Right hindlimb (tissue), 1 donor: Measurements from ENCODE around the gene CROCC2.

Experiments used
- DNase-seq: peaks from one replicate; pipeline ENCODE4 v3.0.0-alpha.2; 2018

Gene CROCC2

DNA sequence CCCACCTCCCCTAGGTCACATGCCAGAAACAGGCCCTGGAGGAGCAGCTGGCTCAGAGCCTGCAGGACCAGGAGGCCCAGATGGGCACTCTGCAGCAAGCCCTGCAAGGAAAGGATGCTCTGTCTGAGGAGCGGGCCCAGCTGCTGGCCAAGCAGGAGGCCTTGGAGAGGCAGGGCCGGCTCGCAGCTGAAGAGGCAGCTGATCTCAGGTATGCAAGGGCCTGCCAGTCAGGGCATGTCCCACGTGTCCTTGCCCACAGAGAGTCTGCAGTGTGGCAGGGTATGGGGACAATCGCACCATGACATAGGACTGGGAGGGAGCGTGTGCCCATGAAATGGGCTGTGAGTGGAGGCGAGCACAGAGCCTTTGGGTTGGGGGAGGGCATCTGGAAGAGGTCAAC, 39.9 kb downstream of the CROCC2 start:
- peak; percentile 15 for DNase-seq

DNA sequence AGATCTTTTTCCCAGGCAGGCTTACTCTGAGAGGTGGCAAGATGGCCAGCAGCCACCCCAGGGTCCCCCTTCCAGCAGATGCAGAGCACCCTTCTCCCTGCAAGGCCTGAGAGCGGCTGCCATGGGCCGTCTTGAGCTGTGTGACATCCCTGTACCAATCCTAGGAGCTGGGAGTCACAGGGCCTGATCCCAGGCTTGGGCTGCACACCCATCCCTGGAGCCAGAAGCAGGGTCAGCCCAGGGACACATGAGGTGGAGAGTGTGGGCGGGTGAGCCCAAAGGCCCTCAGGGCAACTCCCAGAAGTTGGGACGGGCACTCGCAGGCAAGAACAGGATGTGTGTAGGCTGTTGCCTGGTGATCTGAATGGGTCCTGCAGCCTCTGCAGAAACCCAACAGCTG, 40.5 kb downstream of the CROCC2 start:
- DNase-seq: peak; percentile 15

DNA sequence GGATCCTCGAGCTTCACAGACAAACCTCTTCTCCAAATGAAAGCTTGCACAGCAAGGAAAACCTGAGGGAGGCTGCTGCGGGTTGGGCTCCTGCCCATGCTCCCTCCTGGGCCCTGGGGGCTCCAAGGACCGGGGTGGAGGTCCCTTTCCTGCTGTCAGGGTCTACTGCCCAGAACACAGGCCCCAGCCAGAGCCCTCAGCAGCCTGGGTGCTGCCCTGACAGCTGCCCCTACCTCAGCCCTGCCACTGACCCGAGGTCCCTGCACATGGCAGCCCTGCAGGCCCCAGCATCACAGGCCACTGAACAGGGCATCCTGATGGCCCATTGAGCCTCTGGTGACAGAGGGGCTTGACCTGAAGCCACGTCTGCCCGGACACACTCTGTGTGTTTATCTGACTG, 41.0 kb downstream of the CROCC2 start:
- DNase-seq: no peak

DNA sequence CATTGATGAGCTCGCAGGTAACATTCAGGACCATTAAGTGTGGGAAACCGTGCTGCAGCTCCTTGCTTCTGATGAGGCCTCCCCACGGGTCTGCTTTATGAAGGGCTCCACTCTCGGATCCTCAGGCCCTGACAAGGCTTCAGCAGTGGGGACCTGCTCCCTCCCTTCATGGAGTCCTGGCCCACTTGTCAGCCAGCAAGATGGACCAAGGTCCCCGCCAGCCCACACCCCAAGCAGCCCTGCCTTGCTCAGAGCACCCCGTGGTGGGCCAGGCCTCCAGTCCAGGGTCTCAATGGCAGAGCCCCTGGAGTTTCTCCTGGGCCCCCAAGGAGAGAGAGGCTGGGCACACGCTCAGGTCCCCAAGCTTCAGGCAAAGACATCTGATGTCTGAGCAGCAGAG, 41.5 kb downstream of the CROCC2 start:
- DNase-seq: no peak

DNA sequence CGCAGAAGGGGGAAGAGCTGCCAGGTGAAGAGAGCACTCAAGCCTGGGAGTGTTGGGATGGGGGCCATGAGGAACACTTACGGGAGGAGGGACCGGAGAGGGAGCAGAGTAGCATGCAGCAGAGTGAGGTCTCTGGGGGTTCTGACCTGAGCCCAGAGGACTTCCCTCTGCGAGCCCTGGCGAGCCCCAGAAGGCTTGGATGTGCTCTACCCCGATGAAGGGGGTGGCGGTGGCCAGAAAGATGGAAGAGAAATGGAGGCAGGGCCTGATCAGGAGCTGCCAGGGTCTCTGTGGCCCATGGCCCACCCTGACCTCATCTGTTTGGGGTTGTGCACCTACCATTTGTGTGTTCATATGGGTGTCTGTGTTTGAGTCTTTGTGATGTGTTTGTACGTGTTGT, 42.0 kb downstream of the CROCC2 start:
- DNase-seq: no peak

DNA sequence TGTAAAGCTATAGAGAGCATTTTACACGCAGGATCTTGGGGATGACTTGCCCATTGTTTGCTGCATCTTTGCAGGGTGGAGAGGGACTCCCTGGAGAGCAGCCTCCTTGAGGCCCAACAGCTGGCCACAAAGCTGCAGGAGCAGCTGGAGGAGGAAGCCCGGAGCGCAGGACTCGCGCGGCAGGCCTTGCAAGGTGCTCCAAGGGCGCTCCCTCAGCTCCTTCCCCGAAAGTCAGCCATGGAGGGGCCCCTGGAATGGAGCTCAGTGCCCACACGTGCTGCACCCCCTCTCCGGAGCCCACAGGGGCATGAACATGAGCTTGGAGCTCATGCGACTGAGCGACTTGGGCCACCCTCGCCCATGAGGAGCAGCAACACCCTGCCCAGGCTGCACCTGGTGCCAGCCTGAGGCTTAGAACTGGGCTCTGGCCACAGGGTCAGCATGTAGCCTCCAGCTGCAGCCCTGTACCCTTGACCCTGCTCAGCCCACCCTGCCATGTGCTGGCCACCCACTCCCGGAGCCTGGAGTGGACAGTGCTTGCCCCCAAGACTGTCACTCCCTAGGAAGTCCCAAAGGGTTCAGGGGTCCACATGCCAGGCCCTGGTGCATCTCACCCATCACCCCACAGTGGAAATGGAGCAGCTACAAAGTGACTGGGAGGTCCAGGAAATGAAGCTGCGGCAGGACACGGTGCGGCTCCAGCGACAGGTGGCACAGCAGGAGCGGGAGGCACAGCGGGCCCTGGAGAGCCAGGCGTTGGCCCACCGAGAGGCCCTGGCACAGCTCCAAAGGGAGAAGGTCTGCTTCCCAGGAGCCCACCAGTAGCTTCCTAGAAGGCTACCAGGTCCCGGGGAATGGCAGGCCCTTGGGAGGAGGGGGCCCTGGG, 43.0 kb downstream of the CROCC2 start:
- peak; percentile 16 for DNase-seq

DNA sequence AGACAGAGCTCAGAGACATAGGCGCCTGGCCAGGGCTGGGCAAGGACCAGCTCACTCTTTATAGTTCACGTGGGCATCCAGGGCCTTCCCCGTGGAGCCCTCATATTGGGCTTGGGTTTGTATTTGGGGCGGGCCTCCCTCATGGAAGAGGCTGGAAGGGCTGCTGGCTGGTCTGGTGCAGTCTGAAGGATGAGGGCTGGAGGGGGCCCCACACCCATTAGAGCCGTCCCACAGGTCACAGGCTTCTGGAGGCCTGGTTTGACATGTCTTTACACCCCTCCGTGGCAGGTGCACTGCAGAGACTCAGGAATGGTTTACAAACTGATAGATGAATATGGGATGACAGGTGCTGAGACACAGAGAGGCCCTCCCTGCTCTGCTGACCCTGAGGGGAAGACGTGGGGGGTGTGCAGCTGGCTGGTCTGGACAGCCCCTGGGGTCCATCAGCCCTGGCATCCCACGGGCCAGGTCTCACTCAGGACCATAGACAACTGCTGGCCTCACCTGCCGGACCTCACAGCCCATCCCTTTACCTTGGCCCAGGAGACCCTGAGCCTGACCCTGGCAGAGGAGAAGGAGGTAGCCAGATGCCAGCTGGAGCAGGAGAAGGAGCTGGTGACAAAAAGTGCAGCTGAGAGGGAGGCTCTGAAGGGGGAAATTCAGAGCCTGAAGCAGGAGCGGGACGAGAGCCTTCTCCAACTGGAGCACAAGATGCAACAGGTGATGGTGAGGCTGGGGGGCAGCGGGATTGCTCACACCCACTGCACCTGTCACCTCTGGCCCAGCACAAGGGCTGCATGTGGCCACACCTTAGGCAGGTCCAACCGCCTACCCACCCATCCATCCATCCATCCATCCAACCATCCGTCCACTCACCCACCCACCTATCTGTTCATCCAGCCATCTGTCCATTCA, 43.9 kb downstream of the CROCC2 start:
- no peak for DNase-seq

DNA sequence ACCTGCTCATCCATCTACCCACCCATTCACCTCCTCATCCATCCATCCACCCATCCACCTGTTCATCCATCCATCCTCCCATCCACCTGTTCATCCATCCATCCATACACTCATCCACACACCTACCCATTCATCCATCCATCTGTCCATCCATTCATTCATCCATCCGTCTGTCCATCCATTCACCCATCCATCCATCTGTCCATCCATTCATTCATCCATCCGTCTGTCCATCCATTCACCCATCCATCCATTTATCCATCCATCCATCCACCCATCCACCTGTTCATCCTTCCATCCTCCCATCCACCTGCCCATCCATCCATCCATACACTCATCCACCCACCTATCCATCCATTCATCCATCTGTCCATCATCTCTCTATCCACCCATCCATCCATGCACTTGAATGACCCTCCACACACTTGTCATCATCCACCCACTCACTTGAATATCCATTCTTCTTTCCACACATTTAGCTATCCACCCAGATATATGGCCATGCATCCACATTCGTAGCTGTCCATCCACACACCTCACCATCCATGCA, 45.0 kb downstream of the CROCC2 start:
- DNase-seq: no peak

DNA sequence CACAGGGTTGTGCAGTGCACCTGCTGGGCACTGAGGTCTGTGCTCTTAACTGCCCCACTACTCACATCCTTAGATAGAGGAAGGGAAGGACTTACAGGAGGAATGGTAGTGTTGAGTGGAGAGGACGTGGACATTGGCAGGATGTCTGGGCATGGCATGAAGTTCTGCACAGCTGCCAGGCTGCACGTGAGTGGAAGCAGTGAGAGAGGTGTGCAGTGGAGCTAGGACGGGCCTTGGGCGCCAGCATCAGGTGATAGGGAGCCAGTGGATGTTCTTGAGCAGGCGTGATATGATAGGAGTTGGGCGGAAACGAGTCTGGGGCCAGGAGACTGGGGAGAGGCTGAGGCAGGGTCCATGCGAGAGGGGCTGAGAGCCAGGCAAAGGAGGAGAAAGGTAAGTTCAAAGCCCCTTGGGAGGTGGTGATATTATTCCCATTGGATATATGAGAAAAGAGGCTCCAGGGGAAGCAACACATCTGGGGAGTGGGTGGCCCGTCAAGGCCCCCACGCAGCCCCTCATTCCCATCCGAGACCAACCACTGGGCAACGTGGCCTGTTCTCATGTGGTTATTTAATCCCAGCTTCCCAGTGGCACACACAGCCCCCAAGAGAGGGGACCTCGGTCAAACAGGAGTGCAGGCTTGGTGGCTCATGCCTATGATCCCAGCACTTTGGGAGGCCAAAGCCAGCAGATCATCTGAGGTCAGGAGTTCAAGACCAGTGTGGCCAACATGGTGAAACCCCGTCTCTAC, 46.5 kb downstream of the CROCC2 start:
- no peak for DNase-seq

DNA sequence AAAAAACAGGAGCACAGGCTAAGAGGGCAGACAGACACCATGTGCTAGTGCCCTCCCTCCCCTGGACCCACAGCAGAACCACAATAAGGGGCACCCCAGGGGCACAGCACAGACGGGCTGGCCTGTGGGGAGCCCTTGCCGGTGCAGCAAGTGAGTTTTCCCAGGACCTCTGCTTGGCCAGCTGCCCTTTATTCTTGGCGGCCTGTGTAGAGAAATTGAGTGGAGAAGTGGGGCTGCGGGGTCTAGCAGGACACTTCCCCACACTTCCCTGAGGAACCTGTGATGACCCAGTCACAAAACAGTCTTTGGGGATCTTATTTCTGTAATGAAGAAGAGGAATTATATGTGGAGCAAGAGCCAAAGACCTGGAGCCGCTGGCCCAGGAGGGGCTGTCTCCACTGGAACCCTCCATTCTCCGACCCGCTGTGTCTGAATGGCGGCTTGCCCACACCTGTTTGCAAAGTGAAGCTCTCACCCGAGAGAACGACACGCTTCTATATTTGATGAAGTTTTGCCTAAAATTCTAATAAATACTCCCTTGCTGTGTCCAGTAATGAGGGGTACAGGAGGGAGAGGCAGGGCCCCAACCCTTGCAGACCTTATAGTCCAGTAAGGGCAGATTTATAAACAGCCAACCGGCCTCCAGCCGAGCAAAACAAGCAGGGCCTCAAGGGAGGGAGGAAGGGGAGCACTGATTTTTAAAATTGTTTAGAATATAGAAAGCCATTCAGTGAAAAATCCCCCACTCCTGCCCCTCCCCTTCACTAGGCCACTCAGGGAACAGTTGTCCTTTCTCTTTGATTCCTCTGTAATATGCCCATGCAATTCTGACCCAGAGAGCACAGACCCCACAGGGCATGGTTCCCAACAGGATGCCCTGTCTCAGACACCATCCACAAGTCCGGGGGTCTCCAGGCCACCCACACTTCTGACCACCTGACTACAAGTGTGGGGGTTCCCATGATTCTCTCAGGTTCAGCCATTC, 47.6 kb downstream of the CROCC2 start:
- DNase-seq: peak; percentile 13

DNA sequence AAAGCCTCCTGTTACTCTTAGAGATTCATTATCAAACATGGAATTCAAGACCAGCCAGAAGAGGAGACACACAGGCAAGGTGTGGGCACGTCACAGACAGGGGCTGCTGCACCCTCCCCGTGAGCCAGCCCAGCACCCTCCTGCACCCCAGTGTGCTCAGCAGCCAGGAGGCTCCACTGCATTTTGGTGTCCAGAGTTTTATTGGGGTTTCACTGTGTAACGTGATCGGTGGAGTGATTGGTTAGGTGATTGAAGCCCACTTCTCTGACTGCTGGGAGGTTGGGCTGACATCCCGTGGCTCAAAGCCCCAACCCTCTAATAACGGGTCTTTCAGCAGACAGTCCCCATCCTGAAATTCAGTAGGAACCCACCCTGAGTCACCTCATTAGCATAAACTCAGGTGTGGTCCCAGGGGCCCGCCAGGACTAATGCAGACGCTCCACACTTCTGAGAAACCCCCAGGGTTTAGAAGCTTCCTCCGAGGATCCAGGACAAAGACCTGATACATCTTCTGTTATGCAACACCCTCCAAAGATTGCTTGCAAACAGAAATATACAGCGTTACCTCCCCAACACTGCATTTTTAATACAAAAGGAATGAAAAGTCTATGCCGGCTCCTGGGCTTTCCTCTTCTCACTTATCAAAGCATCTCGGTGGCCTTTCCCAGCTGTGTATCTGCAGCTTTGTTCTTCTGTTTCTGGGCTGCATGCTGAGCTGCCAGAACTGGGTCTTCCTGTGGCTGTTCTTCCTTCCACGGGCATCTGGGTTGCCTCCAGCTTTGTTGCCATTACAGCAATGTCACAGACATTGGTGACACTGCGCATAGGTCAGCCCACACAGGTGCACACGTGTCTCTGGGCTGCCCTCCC, 48.5 kb downstream of the CROCC2 start:
- DNase-seq: peak; percentile 11

DNA sequence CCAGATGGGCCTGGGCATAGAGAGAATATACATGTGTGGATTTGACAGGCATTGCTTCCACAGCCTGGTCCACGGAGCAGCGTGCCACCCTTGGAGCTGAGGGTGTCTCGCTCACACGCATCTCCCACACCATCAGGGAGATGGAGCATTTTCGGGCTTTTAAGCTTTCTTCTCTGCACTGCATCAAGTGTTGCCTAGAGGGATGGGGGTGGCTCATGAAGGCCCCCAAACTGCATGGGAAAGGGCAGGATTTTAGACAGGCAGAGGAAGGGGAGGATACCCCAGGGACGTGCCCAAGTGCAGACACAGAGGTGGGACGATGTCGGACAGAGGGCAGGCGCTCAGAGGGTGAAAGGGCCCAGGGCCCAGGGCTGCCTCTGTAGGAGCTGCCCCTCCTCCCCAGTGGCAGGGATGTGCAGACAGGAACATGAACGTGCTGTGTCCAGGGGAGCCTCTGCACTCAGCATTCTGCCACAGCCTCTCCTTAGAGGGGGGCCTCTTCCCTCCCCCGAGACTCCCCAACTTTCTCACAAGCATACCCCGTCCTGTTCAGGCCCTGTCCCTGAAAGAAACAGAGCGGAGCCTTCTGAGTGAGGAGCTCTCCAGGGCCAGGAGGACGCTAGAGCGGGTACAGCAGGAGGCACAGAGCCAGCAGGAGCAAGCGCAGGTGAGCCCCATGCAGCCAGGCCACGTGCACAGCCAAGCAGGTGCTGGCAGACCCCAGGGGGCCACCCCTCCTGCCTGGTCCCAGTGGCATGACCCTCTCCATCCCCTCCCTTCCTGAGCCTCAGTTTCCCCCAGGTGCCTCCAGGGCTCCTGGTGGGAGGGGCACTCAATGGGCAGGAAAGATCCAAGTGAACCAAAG, 49.4 kb downstream of the CROCC2 start:
- no peak for DNase-seq

DNA sequence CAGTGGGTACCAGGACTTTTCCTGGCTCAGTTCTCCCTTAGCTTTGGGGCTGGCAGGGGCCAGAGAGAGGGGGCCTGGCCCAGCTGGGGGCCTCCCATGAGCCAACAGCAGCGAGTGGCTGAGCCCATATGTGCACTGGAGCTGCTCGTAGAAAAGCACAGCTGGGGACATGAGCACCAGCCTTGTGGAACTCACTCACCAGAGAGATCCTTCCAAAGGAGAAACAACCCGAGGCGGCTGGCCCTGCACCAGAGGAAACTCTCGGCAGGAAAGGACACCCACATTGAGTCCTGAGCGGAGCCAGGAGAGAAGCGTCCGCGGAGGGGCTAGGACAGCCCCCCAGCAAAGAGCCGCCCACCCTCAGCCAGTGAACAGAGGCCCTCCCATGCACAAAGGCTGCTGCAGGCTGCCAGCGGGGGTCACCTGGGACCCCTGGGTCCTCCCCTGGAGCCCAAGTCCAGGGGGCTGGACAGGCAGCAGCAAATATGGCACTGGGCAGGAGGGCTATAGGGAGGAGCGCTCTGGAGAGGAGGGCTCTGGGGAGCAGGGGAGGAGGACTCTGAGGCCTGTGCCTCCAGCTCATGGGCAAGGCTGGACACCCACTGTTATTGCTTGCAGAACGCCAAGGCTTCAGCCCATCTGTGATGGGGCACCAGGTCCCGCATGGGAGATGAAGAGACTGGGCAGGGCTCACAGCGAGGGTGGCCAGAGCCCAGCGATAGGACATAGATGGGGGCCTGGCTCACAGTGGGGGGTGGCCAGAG, 50.2 kb downstream of the CROCC2 start:
- DNase-seq: peak; percentile 22

DNA sequence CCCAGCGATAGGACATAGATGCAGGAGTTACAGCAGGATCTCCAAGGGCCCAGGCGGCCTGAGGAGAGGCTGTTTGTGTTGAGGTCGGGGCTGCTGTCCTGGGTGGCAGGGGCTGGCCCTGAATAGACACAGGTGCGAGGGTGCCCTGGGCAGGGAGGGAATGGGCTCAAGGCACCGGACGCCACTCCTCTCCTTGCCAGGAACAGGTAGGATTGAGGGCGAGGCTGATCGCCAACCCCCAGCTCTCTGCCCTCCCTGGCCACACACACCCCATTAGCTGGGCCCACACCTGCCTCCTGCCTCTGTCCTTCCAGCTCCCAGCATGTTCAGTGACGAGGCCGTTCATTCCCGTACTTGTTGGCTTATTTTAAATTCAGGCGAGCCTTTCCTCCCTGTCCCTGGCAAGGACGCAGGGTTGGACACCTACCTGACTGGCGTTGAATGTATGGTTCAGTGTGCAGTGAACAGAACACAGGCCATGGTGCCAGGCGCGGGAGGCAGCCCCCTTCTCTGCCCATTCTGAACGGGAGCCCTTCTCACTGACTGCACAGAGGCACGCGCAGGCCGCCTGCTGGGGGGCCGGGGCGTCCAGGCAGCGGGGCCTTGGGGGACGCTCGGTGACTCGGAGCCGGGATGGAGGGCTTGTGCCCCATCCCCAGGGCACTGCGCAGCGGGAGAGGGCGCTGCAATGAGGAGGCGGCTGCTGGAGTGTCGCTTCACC, 51.0 kb downstream of the CROCC2 start:
- peak; percentile 24 for DNase-seq

DNA sequence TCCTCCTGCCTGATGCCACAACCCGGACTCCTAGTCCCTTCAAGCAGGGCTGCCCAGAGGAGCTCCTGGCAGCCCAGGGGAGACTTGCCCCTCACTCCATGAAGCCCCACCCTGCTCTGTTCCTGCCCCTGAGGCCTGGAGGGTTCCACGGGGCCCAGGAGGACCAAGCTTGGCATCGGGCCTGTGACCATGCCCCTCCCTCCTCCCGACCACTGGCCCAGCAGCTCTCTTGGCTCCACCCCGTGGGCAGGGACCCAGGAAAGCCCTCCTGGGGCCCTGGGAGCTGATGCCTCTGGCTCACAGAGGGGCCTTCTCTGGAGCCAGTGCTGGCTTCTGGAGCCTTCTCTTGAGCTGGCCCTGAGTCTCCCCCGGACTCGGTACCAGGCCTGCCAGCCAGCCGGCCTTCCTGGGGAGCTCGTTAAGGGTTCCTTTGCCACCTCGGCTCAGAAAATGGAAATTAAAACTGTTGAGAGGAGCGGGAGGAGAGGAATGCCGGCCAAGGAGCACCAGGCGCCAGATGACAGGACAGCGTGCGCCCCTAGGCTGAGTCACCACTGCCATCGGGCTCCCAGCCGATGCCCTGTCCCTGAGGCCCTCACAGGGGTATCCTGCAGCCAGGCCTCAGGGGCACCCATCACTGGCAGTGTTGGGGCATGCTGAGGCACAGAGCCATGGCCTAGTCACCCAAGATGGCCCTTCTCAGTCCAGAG, 51.7 kb downstream of the CROCC2 start:
- peak; percentile 63 for DNase-seq

DNA sequence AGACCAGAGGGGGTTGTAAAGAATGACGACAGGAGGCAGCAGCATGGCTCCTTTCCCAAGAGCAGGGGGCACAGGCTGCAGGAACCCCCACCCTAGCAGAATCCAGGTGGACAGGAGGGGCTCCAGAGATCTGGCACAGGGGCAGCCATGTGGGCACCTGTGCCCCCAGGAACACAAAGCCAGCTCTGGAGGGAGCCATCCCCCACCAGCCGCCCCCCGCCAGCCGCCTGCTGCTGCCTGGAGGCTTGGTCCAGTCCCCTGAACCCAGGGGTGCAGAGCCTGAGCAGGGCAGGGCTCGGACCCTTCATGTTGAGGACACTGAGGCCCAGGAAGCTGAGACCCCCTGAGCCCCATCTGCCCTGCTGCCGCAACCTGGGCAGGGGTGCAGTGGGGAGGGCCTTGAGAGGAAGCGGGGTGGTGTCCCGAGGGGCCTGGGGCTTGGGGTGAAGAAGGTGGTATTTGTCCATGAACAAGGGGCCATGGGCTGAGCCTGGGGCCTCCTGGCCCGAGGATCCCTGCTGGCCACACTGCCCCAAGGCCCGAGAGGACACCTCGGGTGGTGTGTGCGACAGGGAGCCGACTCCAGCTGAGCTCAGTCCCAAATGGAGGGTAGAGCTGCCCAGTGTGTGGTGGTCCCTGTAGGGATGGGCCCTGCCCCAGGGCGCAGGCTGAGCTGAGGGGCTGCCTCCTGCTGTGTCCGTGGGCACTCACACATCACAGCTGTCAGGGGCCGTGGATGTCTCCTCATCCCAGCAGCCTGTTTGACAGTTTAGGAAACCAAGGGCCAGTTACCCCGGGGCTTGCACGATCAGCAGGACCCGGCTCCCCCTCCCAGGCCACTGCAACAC, 52.5 kb downstream of the CROCC2 start:
- DNase-seq: peak; percentile 13
